WTC11 (cell line): ENCODE measurements around the gene SULT1A2. TPM values are rescaled to one million over a fixed set of nuclear protein-coding genes. Genes with fewer than 3 reads are reported as not detected.
"Not testable (repeated sequence)": the region's sequence is repeated elsewhere in the genome, so short reads cannot be mapped to it uniquely, and the experiment has no call there.

ENCODE experiments used
- ATAC-seq: fragments of 200-7000 bp; cut with Tn5 transposase; 2 replicates; pipeline ENCODE4 v1.10.0; 2021; ENCODE audit warnings: mild to moderate bottlenecking, moderate library complexity
- CTCF ChIA-PET: fragments of 300-600 bp; sonication (Branson Sonifier 250); formaldehyde crosslinking; loops from one replicate; lab custom pipeline; 2021; ENCODE audit warnings: antibody characterized with exemption; lab: Charles Lee
- POLR2A ChIA-PET: fragments of 350-600 bp; sonication (Branson Sonifier 250); formaldehyde crosslinking; loops from one replicate; lab custom pipeline; 2021; ENCODE audit warnings: antibody characterized with exemption; lab: Charles Lee
- DNase-seq: peaks from one replicate; pipeline ENCODE4 v3.0.0; 2021; ENCODE audit warnings: low spot score
- H3K27ac Mint-ChIP-seq: 2 replicates; pipeline ENCODE4 v1.8.0; 2021; ENCODE audit warnings: mixed read lengths
- H3K27me3 Mint-ChIP-seq: 2 replicates; pipeline ENCODE4 v1.8.0; 2021; ENCODE audit warnings: low read depth, mild to moderate bottlenecking, moderate library complexity, mixed read lengths
- H3K36me3 Mint-ChIP-seq: 2 replicates; pipeline ENCODE4 v1.8.0; 2021; ENCODE audit warnings: mixed read lengths
- H3K4me1 Mint-ChIP-seq: 2 replicates; pipeline ENCODE4 v1.8.0; 2022; ENCODE audit warnings: mixed read lengths
- H3K4me3 Mint-ChIP-seq: 2 replicates; pipeline ENCODE4 v1.8.0; 2021; ENCODE audit warnings: mild to moderate bottlenecking, moderate library complexity, mixed read lengths
- H3K9me3 Mint-ChIP-seq: 2 replicates; pipeline ENCODE4 v1.8.0; 2021; ENCODE audit warnings: mixed read lengths
- AFF4 ChIP-seq: sonication (generic); formaldehyde crosslinking; IDR thresholded peaks from 2 replicates; pipeline ENCODE4 v1.8.1; 2023; ENCODE audit warnings: mild to moderate bottlenecking, missing genetic modification reagents, borderline replicate concordance
- ATF1 ChIP-seq: sonication (generic); formaldehyde crosslinking; IDR thresholded peaks from 2 replicates; pipeline ENCODE4 v1.8.1; 2023; ENCODE audit warnings: mild to moderate bottlenecking, moderate library complexity, missing genetic modification reagents
- ATF6 ChIP-seq: sonication (generic); formaldehyde crosslinking; IDR thresholded peaks from 2 replicates; pipeline ENCODE4 v1.8.1; 2023; ENCODE audit warnings: mild to moderate bottlenecking, missing genetic modification reagents
- ELF4 ChIP-seq: sonication (generic); formaldehyde crosslinking; IDR thresholded peaks from 2 replicates; pipeline ENCODE4 v1.8.1; 2022; ENCODE audit warnings: low read depth, mild to moderate bottlenecking, moderate library complexity, missing genetic modification reagents
- GABPB1 ChIP-seq: sonication (generic); formaldehyde crosslinking; IDR thresholded peaks from 2 replicates; pipeline ENCODE4 v1.8.1; 2023; ENCODE audit warnings: mild to moderate bottlenecking, missing genetic modification reagents
- GTF2I ChIP-seq: fragments of 250-450 bp; sonication (Bioruptor Pico); conservative IDR thresholded peaks from 2 replicates; pipeline ENCODE4 v1.4.0; 2021; ENCODE audit warnings: mild to moderate bottlenecking
- MXD4 ChIP-seq: fragments of 250-450 bp; sonication (Bioruptor Pico); IDR thresholded peaks from 2 replicates; pipeline ENCODE4 v1.8.0; 2021; ENCODE audit warnings: mild to moderate bottlenecking, moderate library complexity, borderline replicate concordance
- NFE2L1 ChIP-seq: sonication (generic); formaldehyde crosslinking; IDR thresholded peaks from 2 replicates; pipeline ENCODE4 v1.8.1; 2023; ENCODE audit warnings: missing genetic modification reagents
- ZNF263 ChIP-seq: sonication (generic); formaldehyde crosslinking; IDR thresholded peaks from 2 replicates; pipeline ENCODE4 v1.8.1; 2022; ENCODE audit warnings: low read depth, mild to moderate bottlenecking, moderate library complexity, missing genetic modification reagents
- ZNF671 ChIP-seq: fragments of 250-450 bp; sonication (Bioruptor Pico); IDR thresholded peaks from 2 replicates; pipeline ENCODE4 v1.8.0; 2021; ENCODE audit warnings: mild to moderate bottlenecking
- total RNA-seq: library from RNA; stranded (reverse); gene quantifications from 3 replicates; pipeline ENCODE4 v1.2.3, GENCODE V29; 2021
- TF ChIP-seq, protein P1 (sequence below): sonication (generic); formaldehyde crosslinking; IDR thresholded peaks from 2 replicates; pipeline ENCODE4 v1.8.0; 2022; ENCODE audit warnings: mild to moderate bottlenecking, missing genetic modification reagents
- TF ChIP-seq, protein P2 (sequence below): sonication (generic); formaldehyde crosslinking; IDR thresholded peaks from 2 replicates; pipeline ENCODE4 v1.8.0; 2023; ENCODE audit warnings: missing genetic modification reagents
- TF ChIP-seq, protein P3 (sequence below): fragments of 250-450 bp; sonication (Bioruptor Pico); IDR thresholded peaks from 2 replicates; pipeline ENCODE4 v1.8.0; 2021; ENCODE audit warnings: mild to moderate bottlenecking

SULT1A2 gene
- total RNA-seq, 1 experiment from 2014 or later = 0.35 TPM

DNA sequence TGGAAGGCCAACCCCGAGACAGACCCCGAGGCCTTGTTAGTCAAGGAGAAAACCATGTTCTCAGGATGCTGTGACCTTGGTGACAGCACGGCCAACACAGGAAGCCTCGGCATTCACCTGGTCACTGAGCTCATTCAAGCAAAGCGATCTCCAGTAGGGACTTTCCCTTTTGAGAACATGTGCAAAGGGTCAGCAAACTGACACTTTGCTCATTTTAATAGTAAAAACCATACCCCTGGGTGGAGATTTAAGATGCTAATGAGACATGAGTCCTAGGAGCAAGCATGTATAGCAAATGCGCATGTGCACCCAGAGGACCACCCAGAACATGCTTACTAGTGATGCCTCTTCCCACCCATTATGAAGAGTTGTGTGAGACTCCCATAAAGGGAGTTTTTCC lies 5.7 kb upstream of the SULT1A2 start (continued):
- TF ChIP-seq AFF4 (CRISPR knock-in tag) = no peak
- TF ChIP-seq, protein P1, sequence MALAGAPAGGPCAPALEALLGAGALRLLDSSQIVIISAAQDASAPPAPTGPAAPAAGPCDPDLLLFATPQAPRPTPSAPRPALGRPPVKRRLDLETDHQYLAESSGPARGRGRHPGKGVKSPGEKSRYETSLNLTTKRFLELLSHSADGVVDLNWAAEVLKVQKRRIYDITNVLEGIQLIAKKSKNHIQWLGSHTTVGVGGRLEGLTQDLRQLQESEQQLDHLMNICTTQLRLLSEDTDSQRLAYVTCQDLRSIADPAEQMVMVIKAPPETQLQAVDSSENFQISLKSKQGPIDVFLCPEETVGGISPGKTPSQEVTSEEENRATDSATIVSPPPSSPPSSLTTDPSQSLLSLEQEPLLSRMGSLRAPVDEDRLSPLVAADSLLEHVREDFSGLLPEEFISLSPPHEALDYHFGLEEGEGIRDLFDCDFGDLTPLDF (CRISPR knock-in tag) = no peak

DNA sequence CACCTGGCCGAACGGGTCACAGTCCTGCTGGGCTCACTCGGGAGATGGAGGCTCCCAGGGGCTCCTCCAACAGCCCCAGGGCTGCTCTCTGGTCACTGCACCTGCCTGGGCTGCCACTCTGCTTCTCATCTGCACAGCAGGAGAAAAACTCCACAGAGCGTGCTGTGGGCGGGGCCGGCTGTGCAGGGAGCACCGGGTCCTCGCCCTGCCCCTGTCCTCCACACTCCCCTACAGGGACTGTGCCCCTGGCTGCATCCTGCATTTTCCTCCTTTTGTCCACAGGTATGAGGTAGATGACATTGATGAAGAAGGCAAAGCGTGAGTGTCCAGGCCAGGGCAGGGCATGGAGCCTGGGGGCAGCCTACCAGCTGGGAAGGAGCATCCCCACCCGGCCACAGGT lies 5.2 kb upstream of the SULT1A2 start:
- H3K9me3 Mint-ChIP-seq, CTCF ChIA-PET, DNase-seq, H3K4me3 Mint-ChIP-seq, POLR2A ChIA-PET, H3K27ac Mint-ChIP-seq, H3K27me3 Mint-ChIP-seq, H3K36me3 Mint-ChIP-seq, ATAC-seq: not testable (repeated sequence)
- H3K4me1 Mint-ChIP-seq = peaks cover 11% of the 10 kb centered on the region

DNA sequence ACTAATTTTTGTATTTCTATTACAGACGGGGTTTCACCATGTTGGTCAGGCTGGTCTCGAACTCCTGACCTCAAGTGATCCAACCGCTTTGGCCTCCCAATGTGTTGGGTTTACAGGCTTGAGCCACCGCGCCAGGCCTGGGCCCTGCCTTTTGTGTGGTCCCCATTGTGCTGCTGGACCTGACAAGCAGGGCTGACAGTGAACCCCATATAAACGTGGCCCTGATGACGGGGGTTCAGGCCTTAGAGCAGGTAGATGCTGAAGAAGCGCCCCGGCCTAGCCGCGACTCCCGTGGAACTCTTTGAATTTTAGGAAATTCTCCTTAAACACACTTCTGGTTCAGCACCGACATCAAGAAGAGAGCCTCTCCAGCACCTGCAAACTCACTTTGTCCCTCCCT lies 4.7 kb upstream of the SULT1A2 start:
- ATAC-seq, DNase-seq, POLR2A ChIA-PET, H3K9me3 Mint-ChIP-seq, CTCF ChIA-PET, H3K27ac Mint-ChIP-seq, H3K27me3 Mint-ChIP-seq, H3K36me3 Mint-ChIP-seq: not testable (repeated sequence)
- H3K4me3 Mint-ChIP-seq = peak overlapping the region; percentile 47
- H3K4me1 Mint-ChIP-seq = peaks cover 16% of the 10 kb centered on the region

DNA sequence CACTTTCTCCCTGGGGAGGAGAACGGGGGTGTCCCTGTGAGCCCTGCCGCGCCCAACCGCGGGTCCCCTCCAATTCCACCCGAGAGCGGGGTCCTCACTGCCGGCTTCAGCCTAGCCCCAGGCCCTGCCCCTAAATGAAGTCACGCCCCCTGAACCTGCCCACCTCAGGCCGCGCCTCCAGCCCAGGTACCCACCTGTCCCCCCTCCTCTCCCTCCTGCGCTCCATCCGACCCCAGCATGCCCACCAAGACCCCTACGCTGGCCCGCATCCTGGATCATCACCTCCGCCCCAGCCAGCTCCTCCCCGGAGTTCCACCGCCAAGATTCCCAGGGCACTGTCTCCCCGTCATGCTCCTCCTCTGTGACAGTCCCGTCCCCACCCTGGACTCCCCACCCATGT lies 4.1 kb upstream of the SULT1A2 start:
- H3K9me3 Mint-ChIP-seq, H3K36me3 Mint-ChIP-seq, DNase-seq, H3K27ac Mint-ChIP-seq, CTCF ChIA-PET, H3K27me3 Mint-ChIP-seq, POLR2A ChIA-PET: not testable (repeated sequence)
- H3K4me1 Mint-ChIP-seq = peaks cover 19% of the 10 kb centered on the region
- peak; percentile 45 for ATAC-seq
- H3K4me3 Mint-ChIP-seq = peak overlapping the region; percentile 49; the same call in 1 of the 2 replicates

GRCh38 chr16:28599377-28600285 lies 2.8 kb upstream of the SULT1A2 start:
- H3K4me1 Mint-ChIP-seq = peaks cover 19% of the 10 kb centered on the region
- H3K36me3 Mint-ChIP-seq, CTCF ChIA-PET, POLR2A ChIA-PET, H3K27me3 Mint-ChIP-seq, DNase-seq, H3K27ac Mint-ChIP-seq, H3K9me3 Mint-ChIP-seq, H3K4me3 Mint-ChIP-seq: not testable (repeated sequence)
- peak; percentile 55 for ATAC-seq

GRCh38 chr16:28597692-28598261 lies 927 bp upstream of the SULT1A2 start:
- ChIA-PET CTCF (interaction anchor here (0.9 to 2.2 kb wide), 7 partner anchors 12 to 82 kb away, joined by 3 to 9 read pairs (median 3); partner anchors contain the start of genes SGF29 and SULT1A1), POLR2A (no interaction called here)
- Mint-ChIP-seq H3K27ac (0 out of 2 replicates have a peak overlapping the region, but pooled peaks have one; percentile 15), H3K4me3 (no peak overlapping the region), H3K4me1 (peaks cover 19% of the 10 kb centered on the region), H3K9me3 (no peaks in the 10 kb centered on the region), H3K27me3 (no peaks in the 10 kb centered on the region), H3K36me3 (no peaks in the 10 kb centered on the region)
- DNase-seq (peak; percentile 66), ATAC-seq (peak; percentile 71)
- TF ChIP-seq GTF2I (no peak), GABPB1 (no peak), ATF1 (no peak), ELF4 (no peak), ATF6 (CRISPR knock-in tag) (no peak), ZNF671 (CRISPR knock-in tag) (no peak), ZNF263 (CRISPR knock-in tag) (no peak), NFE2L1 (CRISPR knock-in tag) (no peak), MXD4 (CRISPR knock-in tag) (no peak)
- TF ChIP-seq, protein P2, sequence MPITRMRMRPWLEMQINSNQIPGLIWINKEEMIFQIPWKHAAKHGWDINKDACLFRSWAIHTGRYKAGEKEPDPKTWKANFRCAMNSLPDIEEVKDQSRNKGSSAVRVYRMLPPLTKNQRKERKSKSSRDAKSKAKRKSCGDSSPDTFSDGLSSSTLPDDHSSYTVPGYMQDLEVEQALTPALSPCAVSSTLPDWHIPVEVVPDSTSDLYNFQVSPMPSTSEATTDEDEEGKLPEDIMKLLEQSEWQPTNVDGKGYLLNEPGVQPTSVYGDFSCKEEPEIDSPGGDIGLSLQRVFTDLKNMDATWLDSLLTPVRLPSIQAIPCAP (CRISPR knock-in tag) = no peak
- TF ChIP-seq, protein P3, sequence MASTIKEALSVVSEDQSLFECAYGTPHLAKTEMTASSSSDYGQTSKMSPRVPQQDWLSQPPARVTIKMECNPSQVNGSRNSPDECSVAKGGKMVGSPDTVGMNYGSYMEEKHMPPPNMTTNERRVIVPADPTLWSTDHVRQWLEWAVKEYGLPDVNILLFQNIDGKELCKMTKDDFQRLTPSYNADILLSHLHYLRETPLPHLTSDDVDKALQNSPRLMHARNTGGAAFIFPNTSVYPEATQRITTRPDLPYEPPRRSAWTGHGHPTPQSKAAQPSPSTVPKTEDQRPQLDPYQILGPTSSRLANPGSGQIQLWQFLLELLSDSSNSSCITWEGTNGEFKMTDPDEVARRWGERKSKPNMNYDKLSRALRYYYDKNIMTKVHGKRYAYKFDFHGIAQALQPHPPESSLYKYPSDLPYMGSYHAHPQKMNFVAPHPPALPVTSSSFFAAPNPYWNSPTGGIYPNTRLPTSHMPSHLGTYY = no peak
